ENCODE data around the gene KLK2.

The KLK2 gene

GRCh38 chr19:50897191-50897607, 24.0 kb downstream of the KLK2 start (continued):
- TF ChIP-seq POU6F1 (CRISPR knock-in tag; IDR thresholded peaks at IDR 0.05; ENCODE audit: borderline replicate concordance, low read depth) (no peak), ZNF565 (CRISPR knock-in tag; conservative IDR thresholded peaks at IDR 0.05; ENCODE audit: low read depth) (no peak)

GRCh38 chr19:50897612-50898011, 24.4 kb downstream of the KLK2 start:
- no peak for ATAC-seq
- TF ChIP-seq ZNF8 (CRISPR knock-in tag; IDR thresholded peaks at IDR 0.05) (no peak), ISL1 (CRISPR knock-in tag; IDR thresholded peaks at IDR 0.05) (no peak), ESRRG (CRISPR knock-in tag; IDR thresholded peaks at IDR 0.05) (no peak), CREB5 (CRISPR knock-in tag; IDR thresholded peaks at IDR 0.05; ENCODE audit: low read depth) (no peak), ZC3H10 (CRISPR knock-in tag; IDR thresholded peaks at IDR 0.05) (no peak), TOX (CRISPR knock-in tag; IDR thresholded peaks at IDR 0.05; ENCODE audit: borderline replicate concordance) (no peak), PATZ1 (CRISPR knock-in tag; IDR thresholded peaks at IDR 0.05; ENCODE audit: borderline replicate concordance) (no peak), SNAI2 (CRISPR knock-in tag; IDR thresholded peaks at IDR 0.05) (no peak), ZFP3 (CRISPR knock-in tag; IDR thresholded peaks at IDR 0.05) (no peak), OSR1 (CRISPR knock-in tag; IDR thresholded peaks at IDR 0.05) (no peak), GLIS3 (CRISPR knock-in tag; IDR thresholded peaks at IDR 0.05) (no peak), CSDC2 (CRISPR knock-in tag; IDR thresholded peaks at IDR 0.05) (no peak), ZNF565 (CRISPR knock-in tag; conservative IDR thresholded peaks at IDR 0.05; ENCODE audit: low read depth) (no peak), POU6F1 (CRISPR knock-in tag; IDR thresholded peaks at IDR 0.05; ENCODE audit: borderline replicate concordance, low read depth) (no peak), BACH2 (CRISPR knock-in tag; IDR thresholded peaks at IDR 0.05; ENCODE audit: borderline replicate concordance) (no peak)

- ATAC-seq, result no peak
Measured at GRCh38 chr19:50898018-50898417, 24.8 kb downstream of the KLK2 start.

More at GRCh38 chr19:50898018-50898417, 24.8 kb downstream of the KLK2 start:
- no peak for TF ChIP-seq BACH2 (CRISPR knock-in tag; IDR thresholded peaks at IDR 0.05; ENCODE audit: borderline replicate concordance)
- no peak for TF ChIP-seq TSHZ2 (CRISPR knock-in tag; IDR thresholded peaks at IDR 0.05)
- TF ChIP-seq ZNF565 (CRISPR knock-in tag; conservative IDR thresholded peaks at IDR 0.05; ENCODE audit: low read depth), result no peak
- no peak for TF ChIP-seq ZNF70 (CRISPR knock-in tag; IDR thresholded peaks at IDR 0.05)
- no peak for TF ChIP-seq GLIS3 (CRISPR knock-in tag; IDR thresholded peaks at IDR 0.05)
- TF ChIP-seq TCF4 (CRISPR knock-in tag; IDR thresholded peaks at IDR 0.05; ENCODE audit: borderline replicate concordance), result no peak
- TF ChIP-seq ZNF8 (CRISPR knock-in tag; IDR thresholded peaks at IDR 0.05), result no peak
- TF ChIP-seq PATZ1 (CRISPR knock-in tag; IDR thresholded peaks at IDR 0.05; ENCODE audit: borderline replicate concordance), result no peak

All from SK-N-SH treated with all-trans-retinoic acid at 6 μM for 48 hours (cell line).